ENCODE measurements around the gene TPT1. TPM values are rescaled to one million over a fixed set of nuclear protein-coding genes. Genes with fewer than 3 reads are reported as not detected.

TPT1 gene
- polyA plus RNA-seq, 2 of the 4 experiments (the other 2 are of a cell fraction): 2,486 to 3,850 TPM

- no peak for TF ChIP-seq ATOH8 (CRISPR knock-in tag; IDR thresholded peaks at IDR 0.05; ENCODE audit: low read depth)
Measured at GRCh38 chr13:45295536-45295935, 45.4 kb downstream of the TPT1 start (continued).

GRCh38 chr13:45292176-45292575 is 48.8 kb downstream of the TPT1 start:
- ChIA-PET POLR2A (no interaction called here), CTCF (interaction anchor here (0.7 to 5.2 kb wide), 4 partner anchors 11 to 245 kb away, joined by 3 to 29 read pairs (median 5); no protein-coding TSS in a partner anchor)
- ATAC-seq (no peak), FAIRE-seq (no peak), DNase-seq (ENCODE audit: low read depth in 1 of 2, low spot score in 1 of 2) (no peak)
- H3K27ac ChIP-seq: no peak overlapping the region
- no peaks in the 10 kb centered on the region for H3K4me1 ChIP-seq
- TF ChIP-seq MAX (IDR thresholded peaks at IDR 0.05) (no peak), PHF8 (IDR thresholded peaks at IDR 0.05; ENCODE audit: borderline replicate concordance, low read depth) (no peak), E2F6 (IDR thresholded peaks at IDR 0.05; ENCODE audit: borderline replicate concordance, low read depth) (no peak), SMC3 (IDR thresholded peaks at IDR 0.05) (no peak), JUN (IDR thresholded peaks at IDR 0.05) (no peak), FOSL2 (IDR thresholded peaks at IDR 0.05) (no peak), FOSL2 (CRISPR knock-in tag; IDR thresholded peaks at IDR 0.05) (no peak), RCOR1 (IDR thresholded peaks at IDR 0.05; ENCODE audit: low read depth, low read length) (no peak), ZSCAN20 (CRISPR knock-in tag; IDR thresholded peaks at IDR 0.05) (no peak), REST (IDR thresholded peaks at IDR 0.05) (no peak), PBX3 (IDR thresholded peaks at IDR 0.05) (no peak)
- 91% methylated on average over 1 of the region's 1 CpG for WGBS (ENCODE audit: missing lambda C conversion rate)
- no peak overlapping the region for H3K4me2 ChIP-seq
- H3K4me3 ChIP-seq: no peak overlapping the region
- H3K9me3 ChIP-seq: no peaks in the 10 kb centered on the region

- no peak overlapping the region for H3K4me2 ChIP-seq
- DNase-seq (ENCODE audit: low read depth in 1 of 2, low spot score in 1 of 2) (no peak), FAIRE-seq (no peak), ATAC-seq (no peak)
- TF ChIP-seq NR3C1 (IDR thresholded peaks at IDR 0.05) (no peak), JUNB (IDR thresholded peaks at IDR 0.05) (no peak), FOSB (CRISPR knock-in tag; IDR thresholded peaks at IDR 0.05) (no peak), NFE2L2 (conservative IDR thresholded peaks at IDR 0.05; ENCODE audit: low read length) (no peak), EP300 (IDR thresholded peaks at IDR 0.05) (no peak), KDM5A (IDR thresholded peaks at IDR 0.05) (no peak), CBX2 (IDR thresholded peaks at IDR 0.05; ENCODE audit: borderline replicate concordance, low read depth) (no peak), TP53 (CRISPR knock-in tag; IDR thresholded peaks at IDR 0.05) (no peak), USF2 (IDR thresholded peaks at IDR 0.05) (no peak), FOSL2 (IDR thresholded peaks at IDR 0.05) (no peak), FOSL2 (CRISPR knock-in tag; IDR thresholded peaks at IDR 0.05) (no peak), HOXB5 (CRISPR knock-in tag; IDR thresholded peaks at IDR 0.05) (no peak), CEBPB (IDR thresholded peaks at IDR 0.05) (no peak), PHF8 (IDR thresholded peaks at IDR 0.05; ENCODE audit: borderline replicate concordance, low read depth) (no peak), RCOR1 (IDR thresholded peaks at IDR 0.05; ENCODE audit: low read depth, low read length) (no peak), TFCP2L1 (CRISPR knock-in tag; IDR thresholded peaks at IDR 0.05) (no peak), KDM1A (IDR thresholded peaks at IDR 0.05; ENCODE audit: low read depth) (no peak), CBX8 (IDR thresholded peaks at IDR 0.05) (no peak), HOXA7 (CRISPR knock-in tag; IDR thresholded peaks at IDR 0.05) (no peak), ZNF302 (CRISPR knock-in tag; IDR thresholded peaks at IDR 0.05) (no peak)
- H3K27ac ChIP-seq: no peak overlapping the region
- WGBS (ENCODE audit: missing lambda C conversion rate): 75% methylated on average over 3 of the region's 3 CpGs
- ChIA-PET POLR2A (no interaction called here), CTCF (interaction anchor here (1.5 to 5.2 kb wide), 3 partner anchors 9 to 243 kb away, joined by 4 to 29 read pairs (median 4); no protein-coding TSS in a partner anchor)
- H3K4me1 ChIP-seq: no peaks in the 10 kb centered on the region
- H3K9me3 ChIP-seq: no peaks in the 10 kb centered on the region
- H3K4me3 ChIP-seq: no peak overlapping the region
Measured at GRCh38 chr13:45289936-45290563, 50.9 kb downstream of the TPT1 start.

All from A549 (cell line).